Keratinocyte (primary cell): Measurements from ENCODE around the gene DCP1A. TPM values are rescaled to one million over a fixed set of nuclear protein-coding genes. Genes with fewer than 3 reads are reported as not detected.
"Not testable (repeated sequence)": the region's sequence is repeated elsewhere in the genome, so short reads cannot be mapped to it uniquely, and the experiment has no call there.

ENCODE experiments used
- DNase-seq: peaks from one replicate; pipeline ENCODE4 v3.0.0-alpha.2; 2011; ENCODE audit warnings: low read depth, missing footprints, low spot score
- FAIRE-seq: peaks from 2 replicates; lab custom pipeline; 2011; peaks lifted over from hg19 to GRCh38; lab: Jason Lieb, UNC
- H2AFZ ChIP-seq: 2 replicates; pipeline ENCODE4 v1.6.0; 2012; ENCODE audit warnings: low read length, control low read depth, inconsistent platforms; ENCODE audit not compliant: control insufficient read depth
- H3K27ac ChIP-seq: 2 replicates; pipeline ENCODE4 v1.5.1; 2011; ENCODE audit warnings: low read length; ENCODE audit not compliant: control insufficient read depth, insufficient read depth
- H3K27me3 ChIP-seq: 3 replicates; pipeline ENCODE4 v1.6.0; 2011; ENCODE audit warnings: low read length; ENCODE audit not compliant: control insufficient read depth, insufficient read depth; ENCODE audit errors: extremely low read depth
- H3K36me3 ChIP-seq, 2 experiments: 2 replicates in 1 of 2; 3 replicates in 1 of 2; pipeline ENCODE4 v1.5.1; 2011; ENCODE audit warnings: low read length in 2 of 2, mild to moderate bottlenecking in 1 of 2; ENCODE audit not compliant: control insufficient read depth in 2 of 2, insufficient read depth in 2 of 2; ENCODE audit errors: extremely low read depth in 1 of 2
- H3K4me1 ChIP-seq: 3 replicates; pipeline ENCODE4 v1.5.1; 2011; ENCODE audit warnings: low read length; ENCODE audit not compliant: control insufficient read depth, insufficient read depth; ENCODE audit errors: extremely low read depth
- H3K4me2 ChIP-seq: 3 replicates; pipeline ENCODE4 v1.6.0; 2011; ENCODE audit warnings: low read depth, low read length; ENCODE audit not compliant: control insufficient read depth, insufficient read depth; ENCODE audit errors: extremely low read depth
- H3K4me3 ChIP-seq, 3 experiments: fragments of 200-600 bp in 1 of 3; sonication (generic) in 1 of 3; 2 replicates in 2 of 3; 3 replicates in 1 of 3; pipeline ENCODE4 v1.5.1; 2011 to 2016; ENCODE audit warnings: low read length in 3 of 3, mild to moderate bottlenecking in 3 of 3, control low read depth in 2 of 3, inconsistent platforms in 1 of 3, low read depth in 1 of 3, mixed read lengths in 1 of 3, mixed run types in 1 of 3, moderate library complexity in 1 of 3; ENCODE audit not compliant: control insufficient read depth in 2 of 3, insufficient read depth in 2 of 3; ENCODE audit errors: extremely low read depth in 1 of 3
- H3K79me2 ChIP-seq: 2 replicates; pipeline ENCODE4 v1.6.0; 2012; ENCODE audit warnings: low read length; ENCODE audit not compliant: control insufficient read depth, insufficient read depth
- H3K9ac ChIP-seq: 3 replicates; pipeline ENCODE4 v1.6.0; 2011; ENCODE audit warnings: low read length; ENCODE audit not compliant: control insufficient read depth, insufficient read depth; ENCODE audit errors: extremely low read depth
- H3K9me1 ChIP-seq: 3 replicates; pipeline ENCODE4 v1.6.0; 2011; ENCODE audit warnings: low read length; ENCODE audit not compliant: control insufficient read depth, insufficient read depth; ENCODE audit errors: extremely low read depth
- H3K9me3 ChIP-seq: 2 replicates; pipeline ENCODE4 v1.5.1; 2012; ENCODE audit warnings: low read depth, low read length; ENCODE audit not compliant: control insufficient read depth
- H4K20me1 ChIP-seq: 3 replicates; pipeline ENCODE4 v1.6.0; 2011; ENCODE audit warnings: low read length; ENCODE audit not compliant: control insufficient read depth, insufficient read depth; ENCODE audit errors: extremely low read depth
- EZH2 ChIP-seq: IDR thresholded peaks from one replicate; pipeline ENCODE4 v1.6.1; 2012; ENCODE audit warnings: inconsistent platforms, mild to moderate bottlenecking, low read length, moderate library complexity
- dilution Hi-C: fragments of 300-500 bp; cut with MboI; formaldehyde crosslinking; loops from one replicate; pipeline ENCODE4 v1.7.0; 2020; ENCODE audit warnings: low sequenced_read_pairs; ENCODE audit not compliant: extremely low pct_ligation_motif_present
- polyA plus RNA-seq, 5 experiments: library from polyadenylated mRNA; depleted of rRNA in 3 of 5; stranded (reverse) in 3 of 5; stranded (forward) in 1 of 5; unstranded in 1 of 5; fragments of >200 nt; gene quantifications; 1 replicate in 1 of 5; 2 replicates in 3 of 5; 3 replicates in 1 of 5; pipeline versions ENCODE4 v1.2.1 to v1.2.3, GENCODE V29; 2011 to 2012; ENCODE audit warnings: missing spikeins in 2 of 5, low read depth in 1 of 5, low replicate concordance in 1 of 5
- TF ChIP-seq, protein P1 (sequence below), 3 experiments: IDR thresholded peaks in 1 of 3; conservative IDR thresholded peaks in 1 of 3; optimal IDR thresholded peaks in 1 of 3; 2 replicates in 2 of 3; 3 replicates in 1 of 3; pipeline versions ENCODE3 to v1.5.1; 2011; ENCODE audit warnings: low read length in 3 of 3, mild to moderate bottlenecking in 3 of 3, moderate library complexity in 2 of 3, control low read depth in 1 of 3, inconsistent platforms in 1 of 3; ENCODE audit not compliant: insufficient read depth in 2 of 3; ENCODE audit errors: extremely low read depth in 1 of 3

The DCP1A gene
- polyA plus RNA-seq, 1 donor (not counting 4 experiments of a cell fraction or from before 2014, with no cell fraction given) = 15.0 TPM

DNA sequence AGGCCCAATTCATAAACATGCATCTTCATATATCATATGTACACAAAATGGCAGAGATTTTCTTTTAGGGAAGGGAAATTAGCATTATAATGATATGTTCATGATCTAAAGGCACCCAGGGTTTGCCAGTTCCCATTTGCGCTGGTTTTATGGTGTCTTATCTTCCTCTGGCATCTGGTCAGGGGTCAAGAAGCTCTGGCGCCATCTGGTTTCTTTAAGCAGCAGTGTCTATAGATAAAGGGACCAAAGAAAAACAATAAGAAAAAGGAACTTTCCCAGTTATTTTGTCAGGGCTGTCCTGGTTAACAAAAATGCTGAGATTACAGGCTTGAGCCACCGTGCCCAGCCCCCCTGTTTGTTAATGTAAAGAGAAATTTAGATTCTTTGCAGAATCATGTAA lies 3.3 kb upstream of the DCP1A start:
- Histone ChIP-seq H4K20me1 (no peaks in the 10 kb centered on the region), H3K9me3 (no peaks in the 10 kb centered on the region), H3K27ac (no peak overlapping the region), H3K4me1 (peaks cover 7% of the 10 kb centered on the region), H3K27me3 (no peaks in the 10 kb centered on the region), H3K9me1 (no peaks in the 10 kb centered on the region), H3K79me2 (peaks cover 17% of the 10 kb centered on the region), H3K4me3 (no peak overlapping the region), H3K4me2 (no peak overlapping the region), H3K36me3 (no peaks in the 10 kb centered on the region), H2AFZ (peak overlapping the region; percentile 0), H3K9ac (no peak overlapping the region)
- FAIRE-seq (no peak), DNase-seq (no peak)
- TF ChIP-seq, protein P1, sequence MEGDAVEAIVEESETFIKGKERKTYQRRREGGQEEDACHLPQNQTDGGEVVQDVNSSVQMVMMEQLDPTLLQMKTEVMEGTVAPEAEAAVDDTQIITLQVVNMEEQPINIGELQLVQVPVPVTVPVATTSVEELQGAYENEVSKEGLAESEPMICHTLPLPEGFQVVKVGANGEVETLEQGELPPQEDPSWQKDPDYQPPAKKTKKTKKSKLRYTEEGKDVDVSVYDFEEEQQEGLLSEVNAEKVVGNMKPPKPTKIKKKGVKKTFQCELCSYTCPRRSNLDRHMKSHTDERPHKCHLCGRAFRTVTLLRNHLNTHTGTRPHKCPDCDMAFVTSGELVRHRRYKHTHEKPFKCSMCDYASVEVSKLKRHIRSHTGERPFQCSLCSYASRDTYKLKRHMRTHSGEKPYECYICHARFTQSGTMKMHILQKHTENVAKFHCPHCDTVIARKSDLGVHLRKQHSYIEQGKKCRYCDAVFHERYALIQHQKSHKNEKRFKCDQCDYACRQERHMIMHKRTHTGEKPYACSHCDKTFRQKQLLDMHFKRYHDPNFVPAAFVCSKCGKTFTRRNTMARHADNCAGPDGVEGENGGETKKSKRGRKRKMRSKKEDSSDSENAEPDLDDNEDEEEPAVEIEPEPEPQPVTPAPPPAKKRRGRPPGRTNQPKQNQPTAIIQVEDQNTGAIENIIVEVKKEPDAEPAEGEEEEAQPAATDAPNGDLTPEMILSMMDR (optimal IDR thresholded peaks at IDR 0.05 in 1 of 3, IDR thresholded peaks at IDR 0.05 in 1 of 3, conservative IDR thresholded peaks at IDR 0.05 in 1 of 3; ENCODE audit: extremely low read depth in 1 of 3, insufficient read depth in 2 of 3, low read length in 3 of 3) = peak; percentile 19 to 29 (median 25)
- no peak for TF ChIP-seq EZH2
- dilution Hi-C loops = no loop called here

DNA sequence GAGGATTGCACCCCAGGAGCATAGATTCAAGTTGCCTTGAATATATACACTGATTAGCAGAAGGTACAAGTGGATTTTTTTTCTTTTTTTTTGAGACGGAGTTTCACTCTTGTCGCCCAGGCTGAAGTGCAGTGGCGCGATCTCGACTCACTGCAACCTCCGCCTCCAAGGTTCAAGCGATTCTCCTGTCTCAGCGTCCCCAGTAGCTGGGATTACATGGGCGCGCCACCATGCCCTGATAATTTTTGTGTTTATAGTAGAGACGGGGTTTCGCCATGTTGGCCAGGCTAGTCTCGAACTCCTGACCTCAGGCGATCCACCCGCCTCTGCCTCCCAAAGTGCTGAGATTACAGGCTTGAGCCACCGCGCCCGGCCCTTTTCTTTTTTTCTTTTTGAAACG lies 775 bp upstream of the DCP1A start:
- H3K27me3 ChIP-seq, FAIRE-seq, H3K4me1 ChIP-seq, H3K9me3 ChIP-seq, dilution Hi-C loops, H3K36me3 ChIP-seq, DNase-seq, H3K9me1 ChIP-seq, H4K20me1 ChIP-seq: not testable (repeated sequence)
- peak overlapping the region; percentile 95 for H2AFZ ChIP-seq
- H3K9ac ChIP-seq = peak overlapping the region; percentile 95
- peaks cover 38% of the 10 kb centered on the region for H3K79me2 ChIP-seq
- peak overlapping the region; percentile 86 to 91 (median 87) for H3K4me3 ChIP-seq
- H3K4me2 ChIP-seq = peak overlapping the region; percentile 87
- peak overlapping the region; percentile 90 for H3K27ac ChIP-seq

DNA sequence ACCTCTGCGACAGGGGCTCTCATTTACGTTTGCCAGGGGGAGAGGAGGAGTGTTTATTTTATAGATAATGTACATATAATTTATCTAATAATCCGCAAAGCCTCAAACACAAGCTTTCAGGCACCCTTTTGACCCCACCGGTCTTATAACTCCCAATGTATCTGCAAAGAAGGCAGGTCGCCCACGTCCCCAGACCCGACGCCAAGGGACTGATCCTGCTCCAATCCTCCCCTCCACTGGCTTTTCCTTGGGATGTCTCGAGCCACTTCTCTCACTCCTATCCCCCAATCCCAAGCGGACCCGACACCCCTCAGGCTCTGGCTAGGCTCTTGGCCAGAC lies 452 bp downstream of the DCP1A start:
- dilution Hi-C loops = no loop called here
- H3K27me3 ChIP-seq = no peaks in the 10 kb centered on the region
- no peak for TF ChIP-seq EZH2
- peaks cover 47% of the 10 kb centered on the region for H3K79me2 ChIP-seq
- DNase-seq (no peak), FAIRE-seq (no peak)
- H3K9ac ChIP-seq = peak overlapping the region; percentile 95
- H3K27ac ChIP-seq = peak overlapping the region; percentile 90
- peaks cover 0 to 2% of the 10 kb centered on the region in 2 experiments for H3K36me3 ChIP-seq
- peak overlapping the region; percentile 74 to 91 (median 86) for H3K4me3 ChIP-seq
- no peaks in the 10 kb centered on the region for H3K4me1 ChIP-seq
- H3K9me1 ChIP-seq = no peaks in the 10 kb centered on the region
- H4K20me1 ChIP-seq = no peaks in the 10 kb centered on the region
- H3K9me3 ChIP-seq = no peaks in the 10 kb centered on the region
- peak overlapping the region; percentile 81 for H2AFZ ChIP-seq
- peak overlapping the region; percentile 89 for H3K4me2 ChIP-seq
